IMR-90 (cell line): ENCODE measurements around the gene APLN. TPM values are rescaled to one million over a fixed set of nuclear protein-coding genes. Genes with fewer than 3 reads are reported as not detected.

Experiments
- ATAC-seq: fragments of 200-7000 bp; cut with Tn5 transposase; 2 replicates; pipeline ENCODE4 v1.9.1; 2020; ENCODE audit warnings: low read depth, mild to moderate bottlenecking, moderate library complexity
- BruUV-seq: library from RNA; stranded (reverse); fragments of 400-500 nt; replicated peaks from 2 replicates; lab custom pipeline; 2021; lab: Mats Ljungman, UMichigan
- CTCF ChIA-PET: fragments of 300-600 bp; formaldehyde crosslinking; extraction: SDS; loops from one replicate; lab custom pipeline; 2021; ENCODE audit warnings: antibody characterized with exemption; lab: Yijun Ruan, JAX
- POLR2A ChIA-PET: fragments of 300-600 bp; sonication (Branson Sonifier 250); formaldehyde crosslinking; loops from one replicate; lab custom pipeline; 2022; ENCODE audit warnings: antibody characterized with exemption; ENCODE audit not compliant: unreplicated experiment; lab: Charles Lee
- DNase-seq: peaks from one replicate; pipeline ENCODE4 v3.0.0; 2013
- H2AFZ ChIP-seq: replicated peaks from 2 replicates; pipeline ENCODE3; 2013; ENCODE audit warnings: low read length, mild to moderate bottlenecking; ENCODE audit not compliant: poor library complexity
- H2AK5ac ChIP-seq: 2 replicates; pipeline ENCODE4 v1.6.1; 2013; ENCODE audit warnings: low read depth, low read length, inconsistent platforms
- H2AK9ac ChIP-seq: replicated peaks from 2 replicates; pipeline ENCODE3; 2013; ENCODE audit warnings: mild to moderate bottlenecking, low read depth, low read length, moderate library complexity; ENCODE audit not compliant: poor library complexity
- H2BK120ac ChIP-seq: 2 replicates; pipeline ENCODE4 v1.6.1; 2013; ENCODE audit warnings: low read depth, low read length, inconsistent platforms
- H2BK15ac ChIP-seq: 3 replicates; pipeline ENCODE4 v1.6.1; 2013; ENCODE audit warnings: low read depth, low read length, inconsistent platforms
- H2BK20ac ChIP-seq: 2 replicates; pipeline ENCODE4 v1.6.1; 2013; ENCODE audit warnings: low read depth, mild to moderate bottlenecking, inconsistent platforms, low read length, moderate library complexity
- H2BK5ac ChIP-seq: 2 replicates; pipeline ENCODE4 v1.6.1; 2013; ENCODE audit warnings: mild to moderate bottlenecking, low read depth, low read length, inconsistent platforms; ENCODE audit not compliant: poor library complexity, severe bottlenecking
- H3K14ac ChIP-seq: replicated peaks from 2 replicates; pipeline ENCODE4 v1.6.1; 2013; ENCODE audit warnings: low read depth, low read length, inconsistent platforms
- H3K18ac ChIP-seq: 2 replicates; pipeline ENCODE4 v1.6.1; 2013; ENCODE audit warnings: low read depth, low read length, control low read depth
- H3K23ac ChIP-seq: 2 replicates; pipeline ENCODE4 v1.6.1; 2013; ENCODE audit warnings: low read depth, low read length, inconsistent platforms
- H3K27ac ChIP-seq: 2 replicates; pipeline ENCODE4 v1.5.1; 2013; ENCODE audit warnings: mild to moderate bottlenecking, control low read depth, low read length; ENCODE audit not compliant: insufficient read depth
- H3K27me3 ChIP-seq: 2 replicates; pipeline ENCODE4 v1.6.1; 2013; ENCODE audit warnings: low read length; ENCODE audit not compliant: control insufficient read depth, insufficient read depth
- H3K36me3 ChIP-seq: 2 replicates; pipeline ENCODE4 v1.6.1; 2013; ENCODE audit warnings: low read length, mixed read lengths; ENCODE audit not compliant: control insufficient read depth, insufficient read depth
- H3K4ac ChIP-seq: 2 replicates; pipeline ENCODE4 v1.6.1; 2013; ENCODE audit warnings: low read depth, low read length, inconsistent platforms
- H3K4me1 ChIP-seq: 2 replicates; pipeline ENCODE4 v1.6.1; 2013; ENCODE audit warnings: low read length, mixed read lengths; ENCODE audit not compliant: control insufficient read depth, insufficient read depth
- H3K4me2 ChIP-seq: 2 replicates; pipeline ENCODE4 v1.6.1; 2013; ENCODE audit warnings: low read depth, mild to moderate bottlenecking, control low read depth, low read length, moderate library complexity
- H3K4me3 ChIP-seq: 2 replicates; pipeline ENCODE4 v1.5.1; 2013; ENCODE audit warnings: low read depth, mild to moderate bottlenecking, control low read depth, low read length, moderate library complexity; ENCODE audit not compliant: insufficient read depth
- H3K56ac ChIP-seq: 2 replicates; pipeline ENCODE4 v1.6.1; 2013; ENCODE audit warnings: low read length, inconsistent platforms; ENCODE audit not compliant: insufficient read depth; ENCODE audit errors: extremely low read depth
- H3K79me1 ChIP-seq, 2 experiments: 2 replicates each; pipeline ENCODE4 v1.6.1; 2013; ENCODE audit warnings: low read length in 2 of 2, inconsistent platforms in 1 of 2, low read depth in 1 of 2
- H3K9ac ChIP-seq: 2 replicates; pipeline ENCODE4 v1.6.1; 2013; ENCODE audit warnings: low read depth, low read length, control low read depth
- H3K9me1 ChIP-seq: 2 replicates; pipeline ENCODE4 v1.6.1; 2013; ENCODE audit warnings: low read length, inconsistent platforms; ENCODE audit not compliant: insufficient read depth
- H3K9me3 ChIP-seq: 2 replicates; pipeline ENCODE4 v1.6.1; 2013; ENCODE audit warnings: low read length; ENCODE audit not compliant: control insufficient read depth, insufficient read depth
- H4K20me1 ChIP-seq: 2 replicates; pipeline ENCODE4 v1.6.1; 2013; ENCODE audit warnings: low read length, inconsistent platforms; ENCODE audit not compliant: insufficient read depth
- H4K5ac ChIP-seq: 2 replicates; pipeline ENCODE4 v1.6.1; 2013; ENCODE audit warnings: mild to moderate bottlenecking, low read depth, low read length, control low read depth
- H4K8ac ChIP-seq, 2 experiments: 2 replicates each; pipeline ENCODE4 v1.6.1; 2013; ENCODE audit warnings: low read depth in 2 of 2, low read length in 2 of 2, control low read depth in 1 of 2, inconsistent platforms in 1 of 2
- H4K91ac ChIP-seq: 2 replicates; pipeline ENCODE4 v1.6.1; 2013; ENCODE audit warnings: low read depth, low read length, inconsistent platforms; ENCODE audit not compliant: insufficient read depth
- BHLHE40 ChIP-seq: fragments of 150-350 bp; IDR thresholded peaks from 2 replicates; pipeline ENCODE4 v1.6.1; 2016; ENCODE audit warnings: mild to moderate bottlenecking, low read depth, low read length
- CEBPB ChIP-seq: IDR thresholded peaks from 2 replicates; pipeline ENCODE4 v1.6.1; 2012; ENCODE audit warnings: low read depth, low read length, improper control_type of control experiment
- CHD1 ChIP-seq: IDR thresholded peaks from 2 replicates; pipeline ENCODE4 v1.6.1; 2012; ENCODE audit warnings: low read depth, low read length, improper control_type of control experiment
- MAFK ChIP-seq: IDR thresholded peaks from 2 replicates; pipeline ENCODE4 v1.6.1; 2012; ENCODE audit warnings: low read depth, low read length, improper control_type of control experiment
- MAZ ChIP-seq: IDR thresholded peaks from 2 replicates; pipeline ENCODE4 v1.6.1; 2012; ENCODE audit warnings: low read depth, mild to moderate bottlenecking, low read length, improper control_type of control experiment, moderate library complexity, borderline replicate concordance
- MXI1 ChIP-seq: IDR thresholded peaks from 2 replicates; pipeline ENCODE4 v1.6.1; 2012; ENCODE audit warnings: low read depth, mild to moderate bottlenecking, low read length, moderate library complexity, borderline replicate concordance
- NFE2L2 ChIP-seq: fragments of 150-350 bp; IDR thresholded peaks from 2 replicates; pipeline ENCODE4 v1.6.1; 2016; ENCODE audit warnings: low read depth, mild to moderate bottlenecking, low read length
- POLR2A ChIP-seq: IDR thresholded peaks from 2 replicates; pipeline ENCODE4 v1.6.1; 2012; ENCODE audit warnings: mild to moderate bottlenecking, low read depth, low read length
- SMC3 ChIP-seq: fragments of 150-350 bp; IDR thresholded peaks from 2 replicates; pipeline ENCODE4 v1.6.1; 2016; ENCODE audit warnings: low read depth, mild to moderate bottlenecking, antibody characterized with exemption, low read length, moderate library complexity
- WGBS, 2 experiments: methylation state at CpG; one replicate each; pipeline versions ENCODE4 v1.1.5 to v1.1.7; 2013; ENCODE audit warnings: missing lambda C conversion rate in 2 of 2; ENCODE audit not compliant: insufficient read length in 1 of 2; ENCODE audit errors: extremely low coverage in 2 of 2; 5-methylcytosine and 5-hydroxymethylcytosine counted together
- dilution Hi-C: fragments of 300-500 bp; cut with HindIII; formaldehyde crosslinking; loops from one replicate; pipeline ENCODE4 v1.14.3; 2018; ENCODE audit warnings: low sequenced_read_pairs; ENCODE audit not compliant: unreplicated experiment
- in situ Hi-C: fragments of 300-500 bp; cut with MboI; formaldehyde crosslinking; loops from 3 replicates; pipeline ENCODE4 v1.14.3; 2019; ENCODE audit warnings: low sequenced_read_pairs, inconsistent platforms, mixed read lengths
- intact Hi-C: fragments of 100-400 bp; cut with micrococcal nuclease; formaldehyde crosslinking; loops from 2 replicates; pipeline ENCODE4 v1.10.0; 2022
- polyA plus RNA-seq, 3 experiments: library from polyadenylated mRNA; depleted of rRNA; stranded (reverse); fragments of >200 nt; gene quantifications; 2 replicates each; pipeline ENCODE4 v1.2.3, GENCODE V29; 2012; ENCODE audit warnings: low replicate concordance in 1 of 3
- total RNA-seq: library from RNA; depleted of rRNA; stranded (reverse); fragments of >200 nt; gene quantifications from 2 replicates; pipeline ENCODE4 v1.2.3, GENCODE V29; 2012
- TF ChIP-seq, protein P1 (sequence below): fragments of 150-350 bp; IDR thresholded peaks from 2 replicates; pipeline ENCODE4 v1.6.1; 2016; ENCODE audit warnings: low read depth, mild to moderate bottlenecking, low read length, moderate library complexity, borderline replicate concordance

APLN gene
- total and polyA plus RNA-seq, 2 of the 4 experiments (the other 2 are of a cell fraction), result 0.18 to 0.72 TPM

DNA sequence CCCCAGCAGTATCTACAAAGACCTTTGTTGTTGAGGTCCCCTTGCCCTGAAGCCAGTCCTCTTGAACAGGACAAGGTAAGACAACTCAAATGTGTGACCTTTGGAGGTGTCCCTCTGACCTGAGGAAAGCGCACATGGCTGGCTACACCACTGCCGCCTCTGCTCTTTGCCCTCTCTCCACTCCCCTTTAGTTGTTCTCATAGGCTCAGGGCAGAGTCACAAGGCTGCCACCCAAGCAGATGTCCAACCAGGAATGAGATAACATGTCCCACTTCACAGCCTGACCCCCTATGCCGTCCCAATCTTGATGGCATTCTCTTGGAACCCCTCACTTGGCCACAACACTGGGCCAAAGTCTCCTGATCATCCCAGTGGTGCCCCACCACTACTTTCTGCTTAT is 46.3 kb downstream of the APLN start:
- no peak overlapping the region for H3K4ac ChIP-seq
- no peaks in the 10 kb centered on the region for H3K36me3 ChIP-seq
- no peak overlapping the region for H3K9ac ChIP-seq
- 83% methylated on average over 2 of the region's 3 CpGs; no CpG with 5 or more reads in 1 of the 2 experiments for WGBS, 2 experiments
- no peak overlapping the region for H3K14ac ChIP-seq
- H4K5ac ChIP-seq, result no peak overlapping the region
- BruUV-seq, result no TSS peak
- H2AFZ ChIP-seq, result no peak overlapping the region
- H2BK15ac ChIP-seq, result no peak overlapping the region
- in situ Hi-C loops, result loop anchor here (10.0 to 25.0 kb wide), 3 partner anchors 456 to 1304 kb away; partner anchors contain the start of gene ENOX2
- H4K91ac ChIP-seq, result no peak overlapping the region
- CTCF ChIA-PET, result no interaction called here
- H2BK120ac ChIP-seq, result no peak overlapping the region
- peaks cover 2% of the 10 kb centered on the region; the same call in 1 of the 2 replicates for H3K4me1 ChIP-seq
- H2AK5ac ChIP-seq, result no peak overlapping the region
- no peak overlapping the region for H2BK20ac ChIP-seq
- dilution Hi-C loops, result no loop called here
- no peak overlapping the region for H3K18ac ChIP-seq
- no peak overlapping the region for H4K8ac ChIP-seq
- H2BK5ac ChIP-seq, result no peak overlapping the region
- H3K4me2 ChIP-seq, result no peak overlapping the region
- H3K4me3 ChIP-seq, result no peak overlapping the region
- TF ChIP-seq, protein P1, sequence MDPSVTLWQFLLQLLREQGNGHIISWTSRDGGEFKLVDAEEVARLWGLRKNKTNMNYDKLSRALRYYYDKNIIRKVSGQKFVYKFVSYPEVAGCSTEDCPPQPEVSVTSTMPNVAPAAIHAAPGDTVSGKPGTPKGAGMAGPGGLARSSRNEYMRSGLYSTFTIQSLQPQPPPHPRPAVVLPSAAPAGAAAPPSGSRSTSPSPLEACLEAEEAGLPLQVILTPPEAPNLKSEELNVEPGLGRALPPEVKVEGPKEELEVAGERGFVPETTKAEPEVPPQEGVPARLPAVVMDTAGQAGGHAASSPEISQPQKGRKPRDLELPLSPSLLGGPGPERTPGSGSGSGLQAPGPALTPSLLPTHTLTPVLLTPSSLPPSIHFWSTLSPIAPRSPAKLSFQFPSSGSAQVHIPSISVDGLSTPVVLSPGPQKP, result no peak
- no peak for TF ChIP-seq MAFK
- TF ChIP-seq MAZ, result no peak
- TF ChIP-seq CHD1, result no peak
- TF ChIP-seq MXI1, result no peak
- TF ChIP-seq POLR2A, result no peak
- no peak for TF ChIP-seq BHLHE40
- TF ChIP-seq SMC3, result no peak
- TF ChIP-seq CEBPB, result no peak
- TF ChIP-seq NFE2L2, result no peak
- H3K23ac ChIP-seq, result no peak overlapping the region
- ATAC-seq, result no peak
- intact Hi-C loops, result loop anchor here (5.0 kb wide), 2 partner anchors 214 to 1309 kb away; no protein-coding TSS in a partner anchor
- peaks cover 7% of the 10 kb centered on the region for H3K27me3 ChIP-seq
- no peak for DNase-seq
- H2AK9ac ChIP-seq, result no peak overlapping the region
- POLR2A ChIA-PET, result no interaction called here
- no peaks in the 10 kb centered on the region for H3K79me1 ChIP-seq
- H3K9me1 ChIP-seq, result no peaks in the 10 kb centered on the region
- H3K27ac ChIP-seq, result no peak overlapping the region
- H3K9me3 ChIP-seq, result no peaks in the 10 kb centered on the region
- no peak overlapping the region for H3K56ac ChIP-seq
- H4K20me1 ChIP-seq, result no peaks in the 10 kb centered on the region
